ENCODE results near the gene INO80E.

DNA sequence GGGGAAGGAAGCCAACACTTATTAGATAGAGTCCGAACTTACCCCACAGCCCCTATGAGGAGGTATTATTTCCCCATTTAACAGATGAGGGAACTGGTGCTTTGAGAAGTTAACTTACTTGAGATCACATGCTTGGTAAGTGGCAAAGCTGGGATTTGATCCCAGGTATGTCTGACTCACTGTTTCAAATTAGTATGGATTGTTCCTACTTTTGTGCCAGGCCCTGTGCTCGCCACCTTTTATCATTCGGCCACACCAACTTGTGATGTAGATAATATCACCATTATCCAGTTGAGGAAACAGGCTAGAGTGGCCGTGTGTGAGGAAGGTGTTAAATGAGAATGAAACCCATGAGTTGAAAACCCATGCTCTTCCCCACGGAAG, 11.3 kb upstream of the INO80E start:
- TF ChIP-seq TAF1 (IDR thresholded peaks at IDR 0.05; ENCODE audit: borderline replicate concordance, low read depth, low read length) (no peak), EP300 (IDR thresholded peaks at IDR 0.05; ENCODE audit: borderline replicate concordance in 1 of 2, low read depth in 1 of 2, low read length in 1 of 2) (no peak), POLR2AphosphoS5 (IDR thresholded peaks at IDR 0.05; ENCODE audit: low read depth, low read length) (no peak), RAD21 (IDR thresholded peaks at IDR 0.05; ENCODE audit: low read length) (no peak), EZH2phosphoT487 (IDR thresholded peaks at IDR 0.05; ENCODE audit: borderline replicate concordance, low read depth) (no peak), SMC3 (IDR thresholded peaks at IDR 0.05; ENCODE audit: low read depth, low read length) (no peak), CHD2 (IDR thresholded peaks at IDR 0.05; ENCODE audit: low read length, partially characterized antibody) (no peak), TEAD4 (IDR thresholded peaks at IDR 0.05; ENCODE audit: borderline replicate concordance, insufficient read depth) (no peak), FOXM1 (IDR thresholded peaks at IDR 0.05; ENCODE audit: low read depth) (no peak)
- TF ChIP-seq, protein P1, sequence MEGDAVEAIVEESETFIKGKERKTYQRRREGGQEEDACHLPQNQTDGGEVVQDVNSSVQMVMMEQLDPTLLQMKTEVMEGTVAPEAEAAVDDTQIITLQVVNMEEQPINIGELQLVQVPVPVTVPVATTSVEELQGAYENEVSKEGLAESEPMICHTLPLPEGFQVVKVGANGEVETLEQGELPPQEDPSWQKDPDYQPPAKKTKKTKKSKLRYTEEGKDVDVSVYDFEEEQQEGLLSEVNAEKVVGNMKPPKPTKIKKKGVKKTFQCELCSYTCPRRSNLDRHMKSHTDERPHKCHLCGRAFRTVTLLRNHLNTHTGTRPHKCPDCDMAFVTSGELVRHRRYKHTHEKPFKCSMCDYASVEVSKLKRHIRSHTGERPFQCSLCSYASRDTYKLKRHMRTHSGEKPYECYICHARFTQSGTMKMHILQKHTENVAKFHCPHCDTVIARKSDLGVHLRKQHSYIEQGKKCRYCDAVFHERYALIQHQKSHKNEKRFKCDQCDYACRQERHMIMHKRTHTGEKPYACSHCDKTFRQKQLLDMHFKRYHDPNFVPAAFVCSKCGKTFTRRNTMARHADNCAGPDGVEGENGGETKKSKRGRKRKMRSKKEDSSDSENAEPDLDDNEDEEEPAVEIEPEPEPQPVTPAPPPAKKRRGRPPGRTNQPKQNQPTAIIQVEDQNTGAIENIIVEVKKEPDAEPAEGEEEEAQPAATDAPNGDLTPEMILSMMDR (IDR thresholded peaks at IDR 0.05): no peak
- TF ChIP-seq, protein P2, sequence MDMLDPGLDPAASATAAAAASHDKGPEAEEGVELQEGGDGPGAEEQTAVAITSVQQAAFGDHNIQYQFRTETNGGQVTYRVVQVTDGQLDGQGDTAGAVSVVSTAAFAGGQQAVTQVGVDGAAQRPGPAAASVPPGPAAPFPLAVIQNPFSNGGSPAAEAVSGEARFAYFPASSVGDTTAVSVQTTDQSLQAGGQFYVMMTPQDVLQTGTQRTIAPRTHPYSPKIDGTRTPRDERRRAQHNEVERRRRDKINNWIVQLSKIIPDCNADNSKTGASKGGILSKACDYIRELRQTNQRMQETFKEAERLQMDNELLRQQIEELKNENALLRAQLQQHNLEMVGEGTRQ (IDR thresholded peaks at IDR 0.05; ENCODE audit: borderline replicate concordance, low read depth, low read length): no peak
- TF ChIP-seq, protein P3, sequence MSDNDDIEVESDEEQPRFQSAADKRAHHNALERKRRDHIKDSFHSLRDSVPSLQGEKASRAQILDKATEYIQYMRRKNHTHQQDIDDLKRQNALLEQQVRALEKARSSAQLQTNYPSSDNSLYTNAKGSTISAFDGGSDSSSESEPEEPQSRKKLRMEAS (IDR thresholded peaks at IDR 0.05; ENCODE audit: low read depth): no peak

All from SK-N-SH (cell line).